ENCODE measurements around the gene GPATCH2L.

- TF ChIP-seq POLR2A (IDR thresholded peaks at IDR 0.05; ENCODE audit: low read depth) (no peak), CTCF (IDR thresholded peaks at IDR 0.05) (no peak), POLR2AphosphoS5 (IDR thresholded peaks at IDR 0.05) (no peak), EP300 (IDR thresholded peaks at IDR 0.05) (no peak)
Observed at GRCh38 chr14:76115010-76115422, 36.7 kb upstream of the GPATCH2L start.

Measured in esophagus muscularis mucosa (tissue), 4 donors.